IMR-90 (cell line): ENCODE results near the gene LTBP1. TPM values are rescaled to one million over a fixed set of nuclear protein-coding genes. Genes with fewer than 3 reads are reported as not detected.

Source experiments
- ATAC-seq: fragments of 200-7000 bp; cut with Tn5 transposase; 2 replicates; pipeline ENCODE4 v1.9.1; 2020; ENCODE audit warnings: low read depth, mild to moderate bottlenecking, moderate library complexity
- BruUV-seq: library from RNA; stranded (reverse); fragments of 400-500 nt; replicated peaks from 2 replicates; lab custom pipeline; 2021; lab: Mats Ljungman, UMichigan
- CTCF ChIA-PET: fragments of 300-600 bp; formaldehyde crosslinking; extraction: SDS; loops from one replicate; lab custom pipeline; 2021; ENCODE audit warnings: antibody characterized with exemption; lab: Yijun Ruan, JAX
- POLR2A ChIA-PET: fragments of 300-600 bp; sonication (Branson Sonifier 250); formaldehyde crosslinking; loops from one replicate; lab custom pipeline; 2022; ENCODE audit warnings: antibody characterized with exemption; ENCODE audit not compliant: unreplicated experiment; lab: Charles Lee
- DNase-seq: peaks from one replicate; pipeline ENCODE4 v3.0.0; 2013
- H2AFZ ChIP-seq: replicated peaks from 2 replicates; pipeline ENCODE3; 2013; ENCODE audit warnings: low read length, mild to moderate bottlenecking; ENCODE audit not compliant: poor library complexity
- H2AK5ac ChIP-seq: 2 replicates; pipeline ENCODE4 v1.6.1; 2013; ENCODE audit warnings: low read depth, low read length, inconsistent platforms
- H2AK9ac ChIP-seq: replicated peaks from 2 replicates; pipeline ENCODE3; 2013; ENCODE audit warnings: mild to moderate bottlenecking, low read depth, low read length, moderate library complexity; ENCODE audit not compliant: poor library complexity
- H2BK120ac ChIP-seq: 2 replicates; pipeline ENCODE4 v1.6.1; 2013; ENCODE audit warnings: low read depth, low read length, inconsistent platforms
- H2BK15ac ChIP-seq: 3 replicates; pipeline ENCODE4 v1.6.1; 2013; ENCODE audit warnings: low read depth, low read length, inconsistent platforms
- H2BK20ac ChIP-seq: 2 replicates; pipeline ENCODE4 v1.6.1; 2013; ENCODE audit warnings: low read depth, mild to moderate bottlenecking, inconsistent platforms, low read length, moderate library complexity
- H2BK5ac ChIP-seq: 2 replicates; pipeline ENCODE4 v1.6.1; 2013; ENCODE audit warnings: mild to moderate bottlenecking, low read depth, low read length, inconsistent platforms; ENCODE audit not compliant: poor library complexity, severe bottlenecking
- H3K14ac ChIP-seq: replicated peaks from 2 replicates; pipeline ENCODE4 v1.6.1; 2013; ENCODE audit warnings: low read depth, low read length, inconsistent platforms
- H3K18ac ChIP-seq: 2 replicates; pipeline ENCODE4 v1.6.1; 2013; ENCODE audit warnings: low read depth, low read length, control low read depth
- H3K23ac ChIP-seq: 2 replicates; pipeline ENCODE4 v1.6.1; 2013; ENCODE audit warnings: low read depth, low read length, inconsistent platforms
- H3K27ac ChIP-seq: 2 replicates; pipeline ENCODE4 v1.5.1; 2013; ENCODE audit warnings: mild to moderate bottlenecking, control low read depth, low read length; ENCODE audit not compliant: insufficient read depth
- H3K27me3 ChIP-seq: 2 replicates; pipeline ENCODE4 v1.6.1; 2013; ENCODE audit warnings: low read length; ENCODE audit not compliant: control insufficient read depth, insufficient read depth
- H3K36me3 ChIP-seq: 2 replicates; pipeline ENCODE4 v1.6.1; 2013; ENCODE audit warnings: low read length, mixed read lengths; ENCODE audit not compliant: control insufficient read depth, insufficient read depth
- H3K4ac ChIP-seq: 2 replicates; pipeline ENCODE4 v1.6.1; 2013; ENCODE audit warnings: low read depth, low read length, inconsistent platforms
- H3K4me1 ChIP-seq: 2 replicates; pipeline ENCODE4 v1.6.1; 2013; ENCODE audit warnings: low read length, mixed read lengths; ENCODE audit not compliant: control insufficient read depth, insufficient read depth
- H3K4me2 ChIP-seq: 2 replicates; pipeline ENCODE4 v1.6.1; 2013; ENCODE audit warnings: low read depth, mild to moderate bottlenecking, control low read depth, low read length, moderate library complexity
- H3K4me3 ChIP-seq: 2 replicates; pipeline ENCODE4 v1.5.1; 2013; ENCODE audit warnings: low read depth, mild to moderate bottlenecking, control low read depth, low read length, moderate library complexity; ENCODE audit not compliant: insufficient read depth
- H3K56ac ChIP-seq: 2 replicates; pipeline ENCODE4 v1.6.1; 2013; ENCODE audit warnings: low read length, inconsistent platforms; ENCODE audit not compliant: insufficient read depth; ENCODE audit errors: extremely low read depth
- H3K79me1 ChIP-seq, 2 experiments: 2 replicates each; pipeline ENCODE4 v1.6.1; 2013; ENCODE audit warnings: low read length in 2 of 2, inconsistent platforms in 1 of 2, low read depth in 1 of 2
- H3K9ac ChIP-seq: 2 replicates; pipeline ENCODE4 v1.6.1; 2013; ENCODE audit warnings: low read depth, low read length, control low read depth
- H3K9me1 ChIP-seq: 2 replicates; pipeline ENCODE4 v1.6.1; 2013; ENCODE audit warnings: low read length, inconsistent platforms; ENCODE audit not compliant: insufficient read depth
- H3K9me3 ChIP-seq: 2 replicates; pipeline ENCODE4 v1.6.1; 2013; ENCODE audit warnings: low read length; ENCODE audit not compliant: control insufficient read depth, insufficient read depth
- H4K20me1 ChIP-seq: 2 replicates; pipeline ENCODE4 v1.6.1; 2013; ENCODE audit warnings: low read length, inconsistent platforms; ENCODE audit not compliant: insufficient read depth
- H4K5ac ChIP-seq: 2 replicates; pipeline ENCODE4 v1.6.1; 2013; ENCODE audit warnings: mild to moderate bottlenecking, low read depth, low read length, control low read depth
- H4K8ac ChIP-seq, 2 experiments: 2 replicates each; pipeline ENCODE4 v1.6.1; 2013; ENCODE audit warnings: low read depth in 2 of 2, low read length in 2 of 2, control low read depth in 1 of 2, inconsistent platforms in 1 of 2
- H4K91ac ChIP-seq: 2 replicates; pipeline ENCODE4 v1.6.1; 2013; ENCODE audit warnings: low read depth, low read length, inconsistent platforms; ENCODE audit not compliant: insufficient read depth
- BHLHE40 ChIP-seq: fragments of 150-350 bp; IDR thresholded peaks from 2 replicates; pipeline ENCODE4 v1.6.1; 2016; ENCODE audit warnings: mild to moderate bottlenecking, low read depth, low read length
- CEBPB ChIP-seq: IDR thresholded peaks from 2 replicates; pipeline ENCODE4 v1.6.1; 2012; ENCODE audit warnings: low read depth, low read length, improper control_type of control experiment
- CHD1 ChIP-seq: IDR thresholded peaks from 2 replicates; pipeline ENCODE4 v1.6.1; 2012; ENCODE audit warnings: low read depth, low read length, improper control_type of control experiment
- CTCF ChIP-seq: conservative IDR thresholded peaks from 2 replicates; pipeline ENCODE4 v1.5.1; 2012; ENCODE audit warnings: mild to moderate bottlenecking, low read depth, low read length, improper control_type of control experiment
- FOS ChIP-seq: fragments of 150-350 bp; IDR thresholded peaks from 2 replicates; pipeline ENCODE4 v1.6.1; 2016; ENCODE audit warnings: low read depth, low read length
- MAFK ChIP-seq: IDR thresholded peaks from 2 replicates; pipeline ENCODE4 v1.6.1; 2012; ENCODE audit warnings: low read depth, low read length, improper control_type of control experiment
- MAZ ChIP-seq: IDR thresholded peaks from 2 replicates; pipeline ENCODE4 v1.6.1; 2012; ENCODE audit warnings: low read depth, mild to moderate bottlenecking, low read length, improper control_type of control experiment, moderate library complexity, borderline replicate concordance
- MXI1 ChIP-seq: IDR thresholded peaks from 2 replicates; pipeline ENCODE4 v1.6.1; 2012; ENCODE audit warnings: low read depth, mild to moderate bottlenecking, low read length, moderate library complexity, borderline replicate concordance
- NFE2L2 ChIP-seq: fragments of 150-350 bp; IDR thresholded peaks from 2 replicates; pipeline ENCODE4 v1.6.1; 2016; ENCODE audit warnings: low read depth, mild to moderate bottlenecking, low read length
- POLR2A ChIP-seq: IDR thresholded peaks from 2 replicates; pipeline ENCODE4 v1.6.1; 2012; ENCODE audit warnings: mild to moderate bottlenecking, low read depth, low read length
- RAD21 ChIP-seq: IDR thresholded peaks from 2 replicates; pipeline ENCODE4 v1.6.1; 2012; ENCODE audit warnings: low read length, improper control_type of control experiment
- RCOR1 ChIP-seq: IDR thresholded peaks from 2 replicates; pipeline ENCODE4 v1.6.1; 2012; ENCODE audit warnings: mild to moderate bottlenecking, low read length, improper control_type of control experiment; ENCODE audit not compliant: insufficient replicate concordance
- RFX5 ChIP-seq: IDR thresholded peaks from 2 replicates; pipeline ENCODE4 v1.8.0; 2012; ENCODE audit warnings: low read depth, mild to moderate bottlenecking, low read length, moderate library complexity
- SMC3 ChIP-seq: fragments of 150-350 bp; IDR thresholded peaks from 2 replicates; pipeline ENCODE4 v1.6.1; 2016; ENCODE audit warnings: low read depth, mild to moderate bottlenecking, antibody characterized with exemption, low read length, moderate library complexity
- WGBS, 2 experiments: methylation state at CpG; one replicate each; pipeline versions ENCODE4 v1.1.5 to v1.1.7; 2013; ENCODE audit warnings: missing lambda C conversion rate in 2 of 2; ENCODE audit not compliant: insufficient read length in 1 of 2; ENCODE audit errors: extremely low coverage in 2 of 2; 5-methylcytosine and 5-hydroxymethylcytosine counted together
- dilution Hi-C: fragments of 300-500 bp; cut with HindIII; formaldehyde crosslinking; loops from one replicate; pipeline ENCODE4 v1.14.3; 2018; ENCODE audit warnings: low sequenced_read_pairs; ENCODE audit not compliant: unreplicated experiment
- in situ Hi-C: fragments of 300-500 bp; cut with MboI; formaldehyde crosslinking; loops from 3 replicates; pipeline ENCODE4 v1.14.3; 2019; ENCODE audit warnings: low sequenced_read_pairs, inconsistent platforms, mixed read lengths
- intact Hi-C: fragments of 100-400 bp; cut with micrococcal nuclease; formaldehyde crosslinking; loops from 2 replicates; pipeline ENCODE4 v1.10.0; 2022
- polyA plus RNA-seq, 3 experiments: library from polyadenylated mRNA; depleted of rRNA; stranded (reverse); fragments of >200 nt; gene quantifications; 2 replicates each; pipeline ENCODE4 v1.2.3, GENCODE V29; 2012; ENCODE audit warnings: low replicate concordance in 1 of 3
- total RNA-seq: library from RNA; depleted of rRNA; stranded (reverse); fragments of >200 nt; gene quantifications from 2 replicates; pipeline ENCODE4 v1.2.3, GENCODE V29; 2012
- TF ChIP-seq, protein P1 (sequence below): fragments of 150-350 bp; IDR thresholded peaks from 2 replicates; pipeline ENCODE4 v1.6.1; 2017; ENCODE audit warnings: mild to moderate bottlenecking, antibody characterized with exemption, low read length, low read depth
- TF ChIP-seq, protein P2 (sequence below): fragments of 150-350 bp; IDR thresholded peaks from 2 replicates; pipeline ENCODE4 v1.6.1; 2016; ENCODE audit warnings: low read depth, mild to moderate bottlenecking, low read length, moderate library complexity, borderline replicate concordance

Gene LTBP1
- total and polyA plus RNA-seq, 2 of the 4 experiments (the other 2 are of a cell fraction), result 235 to 326 TPM

DNA sequence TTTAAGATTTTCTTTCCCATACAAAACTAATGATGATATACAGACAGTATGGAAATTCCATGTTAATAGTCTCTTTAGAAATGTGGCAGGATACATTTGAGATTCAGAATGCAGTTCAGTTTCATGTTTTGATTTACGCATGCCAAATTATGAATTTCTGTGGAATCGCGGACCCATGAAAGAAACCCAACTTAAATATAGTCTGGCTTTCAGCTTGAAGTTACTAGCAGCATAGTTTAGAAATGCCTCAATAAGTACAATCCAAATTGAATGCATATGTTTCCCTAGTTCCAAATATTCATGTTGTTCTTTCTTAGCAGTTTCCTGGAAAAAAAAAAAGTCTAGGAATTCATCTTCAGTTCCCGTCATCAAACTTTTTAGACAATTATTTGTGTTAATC, 365.6 kb downstream of the LTBP1 start:
- H3K4me2 ChIP-seq, result no peak overlapping the region

More for the DNA sequence above, 365.6 kb downstream of the LTBP1 start:
- Histone ChIP-seq H3K36me3 (peaks cover 37% of the 10 kb centered on the region), H3K9ac (no peak overlapping the region), H3K79me1 (peaks cover 9 to 26% of the 10 kb centered on the region in 2 experiments; a peak in 3 of 4 replicates), H3K18ac (no peak overlapping the region), H2AFZ (no peak overlapping the region), H4K8ac (no peak overlapping the region), H3K4me3 (no peak overlapping the region), H3K4me1 (0 out of 2 replicates have a peak, but pooled peaks cover under 1% of the 10 kb centered on the region), H2AK5ac (no peak overlapping the region), H2BK15ac (no peak overlapping the region), H2AK9ac (no peak overlapping the region), H3K9me3 (no peaks in the 10 kb centered on the region), H3K4ac (no peak overlapping the region), H3K9me1 (peaks cover 6% of the 10 kb centered on the region; the same call in 1 of the 2 replicates), H3K23ac (no peak overlapping the region), H3K27ac (no peak overlapping the region), H3K27me3 (no peaks in the 10 kb centered on the region), H3K56ac (no peak overlapping the region), H2BK5ac (no peak overlapping the region), H2BK20ac (no peak overlapping the region), H4K91ac (no peak overlapping the region), H2BK120ac (no peak overlapping the region), H4K5ac (no peak overlapping the region), H3K14ac (no peak overlapping the region), H4K20me1 (no peaks in the 10 kb centered on the region)
- TF ChIP-seq CHD1 (no peak), MAZ (no peak), CTCF (no peak), SMC3 (no peak), BHLHE40 (no peak), RAD21 (no peak), RCOR1 (no peak), POLR2A (no peak), RFX5 (no peak), FOS (no peak), MXI1 (no peak), MAFK (no peak), CEBPB (no peak), NFE2L2 (no peak)
- TF ChIP-seq, protein P1, sequence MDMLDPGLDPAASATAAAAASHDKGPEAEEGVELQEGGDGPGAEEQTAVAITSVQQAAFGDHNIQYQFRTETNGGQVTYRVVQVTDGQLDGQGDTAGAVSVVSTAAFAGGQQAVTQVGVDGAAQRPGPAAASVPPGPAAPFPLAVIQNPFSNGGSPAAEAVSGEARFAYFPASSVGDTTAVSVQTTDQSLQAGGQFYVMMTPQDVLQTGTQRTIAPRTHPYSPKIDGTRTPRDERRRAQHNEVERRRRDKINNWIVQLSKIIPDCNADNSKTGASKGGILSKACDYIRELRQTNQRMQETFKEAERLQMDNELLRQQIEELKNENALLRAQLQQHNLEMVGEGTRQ, result no peak
- TF ChIP-seq, protein P2, sequence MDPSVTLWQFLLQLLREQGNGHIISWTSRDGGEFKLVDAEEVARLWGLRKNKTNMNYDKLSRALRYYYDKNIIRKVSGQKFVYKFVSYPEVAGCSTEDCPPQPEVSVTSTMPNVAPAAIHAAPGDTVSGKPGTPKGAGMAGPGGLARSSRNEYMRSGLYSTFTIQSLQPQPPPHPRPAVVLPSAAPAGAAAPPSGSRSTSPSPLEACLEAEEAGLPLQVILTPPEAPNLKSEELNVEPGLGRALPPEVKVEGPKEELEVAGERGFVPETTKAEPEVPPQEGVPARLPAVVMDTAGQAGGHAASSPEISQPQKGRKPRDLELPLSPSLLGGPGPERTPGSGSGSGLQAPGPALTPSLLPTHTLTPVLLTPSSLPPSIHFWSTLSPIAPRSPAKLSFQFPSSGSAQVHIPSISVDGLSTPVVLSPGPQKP, result no peak
- no TSS peak for BruUV-seq
- ATAC-seq (no peak), DNase-seq (no peak)
- ChIA-PET CTCF (no interaction called here), POLR2A (no interaction called here)
- 100% methylated on average over 3 of the region's 4 CpGs; no CpG with 5 or more reads in 1 of the 2 experiments for WGBS, 2 experiments
- intact Hi-C loops, result no loop called here
- dilution Hi-C loops, result no loop called here
- in situ Hi-C loops, result no loop called here
